Thyroid gland (tissue), 4 donors: ENCODE results near the gene OR7C1.

Source experiments
- CTCF ChIP-seq, 6 experiments: fragments of 200-600 bp in 3 of 6; fragments of 450-650 bp in 3 of 6; sonication (generic) in 3 of 6; IDR thresholded peaks; one replicate each; pipeline ENCODE4 v1.5.1; 2016 to 2019; ENCODE audit warnings: antibody characterized with exemption in 6 of 6, mild to moderate bottlenecking in 2 of 6, inconsistent platforms in 1 of 6, moderate library complexity in 1 of 6
- POLR2A ChIP-seq, 2 donors: fragments of 450-650 bp; IDR thresholded peaks; one replicate each; pipeline ENCODE4 v1.6.1; 2017; ENCODE audit warnings: antibody characterized with exemption in 2 of 2, mild to moderate bottlenecking in 2 of 2, moderate library complexity in 1 of 2

GRCh38 chr19:14798760-14799159, 36.2 kb downstream of the OR7C1 start:
- TF ChIP-seq CTCF (IDR thresholded peaks at IDR 0.05) (no peak), POLR2A (IDR thresholded peaks at IDR 0.05) (no peak)
